Esophagus squamous epithelium (tissue), 4 donors: ENCODE data around the gene SRC. TPM values are rescaled to one million over a fixed set of nuclear protein-coding genes. Genes with fewer than 3 reads are reported as not detected.

Source experiments
- total RNA-seq, 4 donors: library from RNA; depleted of rRNA; stranded (reverse); fragments of >200 nt; gene quantifications; one replicate each; pipeline ENCODE4 v1.1.0, GENCODE V29; 2016

The SRC gene
- total RNA-seq, 4 donors from 2014 or later, result 32.4 to 46.5 (median 39.0) TPM

Other genes with a start within 250 kb of the SRC start
- gene RPN2, start 166.8 kb upstream of the SRC start, total RNA-seq, result 100 to 1,000 TPM; 104 to 167 (median 137) TPM
- gene MROH8, start 166.6 kb upstream of the SRC start, total RNA-seq, result under 1 TPM; 0.40 to 0.95 (median 0.55) TPM
- gene GHRH, start 84.3 kb upstream of the SRC start, total RNA-seq, result not detected
- 10 to 100 TPM; 19.6 to 30.9 (median 27.3) TPM for gene MANBAL, start 56.5 kb upstream of the SRC start, total RNA-seq
- gene NNAT, start 175.1 kb downstream of the SRC start, total RNA-seq, result 1 to 10 TPM in 2 of 4 donors, under 1 TPM in 1, not detected in 1; 0.76 to 1.9 (median 1.9) TPM
- 100 to 1,000 TPM in 1 of 4 donors, 10 to 100 TPM in 3; 66.4 to 104 (median 78.1) TPM for gene BLCAP, start 181.7 kb downstream of the SRC start, total RNA-seq